ENCODE results near the gene ATP13A5.

DNA sequence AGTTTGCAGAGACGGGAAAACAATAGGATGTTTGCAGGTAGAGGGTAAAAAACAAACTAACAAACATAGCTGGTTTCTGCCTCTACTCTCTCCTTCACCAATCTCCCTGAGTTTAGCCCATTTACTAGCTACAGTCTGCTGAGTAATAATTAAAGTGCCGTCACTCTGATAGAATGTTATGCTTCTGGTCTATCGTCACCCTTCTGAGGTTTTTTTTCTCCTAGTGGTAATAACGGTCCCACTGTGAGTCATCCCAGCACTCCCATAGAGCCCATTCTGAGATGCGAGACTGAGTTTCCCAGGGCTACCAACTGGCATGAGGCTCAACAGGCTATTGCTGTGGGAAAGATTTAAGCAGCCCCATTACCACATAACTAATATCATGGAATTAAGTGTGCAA, 81.1 kb downstream of the ATP13A5 start:
- TF ChIP-seq CTCF (IDR thresholded peaks at IDR 0.05; ENCODE audit: low read depth, low read length, poor library complexity, severe bottlenecking) = no peak
- TF ChIP-seq EZH2phosphoT487 (IDR thresholded peaks at IDR 0.05; ENCODE audit: borderline replicate concordance, low read length) = no peak

Measured in DOHH2 (cell line).